GM23338 (cell line): ENCODE results near the gene CTNNA3. TPM values are rescaled to one million over a fixed set of nuclear protein-coding genes. Genes with fewer than 3 reads are reported as not detected.

ENCODE experiments used
- ATAC-seq: fragments of 200-7000 bp; cut with Tn5 transposase; 3 replicates; pipeline ENCODE4 v1.9.1; 2020
- DNase-seq: peaks from one replicate; pipeline ENCODE4 v3.0.0-alpha.2; 2015; ENCODE audit warnings: low spot score
- H2AFZ ChIP-seq: fragments of 200-600 bp; sonication (generic); 2 replicates; pipeline ENCODE4 v1.8.0; 2016; ENCODE audit warnings: antibody characterized with exemption, mild to moderate bottlenecking, moderate library complexity
- H3F3A ChIP-seq: fragments of 200-600 bp; sonication (generic); replicated peaks from 2 replicates; pipeline ENCODE4 v1.8.0; 2017; ENCODE audit warnings: antibody characterized with exemption, mixed run types, low read depth
- H3K27ac ChIP-seq: fragments of 200-600 bp; sonication (generic); 2 replicates; pipeline ENCODE4 v1.6.1; 2016; ENCODE audit warnings: low read depth
- H3K27me3 ChIP-seq: fragments of 200-600 bp; sonication (generic); 2 replicates; pipeline ENCODE4 v1.8.0; 2016; ENCODE audit warnings: mild to moderate bottlenecking, mixed run types, moderate library complexity; ENCODE audit not compliant: insufficient read depth
- H3K36me3 ChIP-seq: fragments of 200-600 bp; sonication (generic); 2 replicates; pipeline ENCODE4 v1.8.0; 2016; ENCODE audit warnings: mild to moderate bottlenecking; ENCODE audit not compliant: insufficient read depth
- H3K4me1 ChIP-seq: fragments of 200-600 bp; sonication (generic); 2 replicates; pipeline ENCODE4 v1.8.0; 2016; ENCODE audit warnings: mild to moderate bottlenecking, moderate library complexity; ENCODE audit not compliant: insufficient read depth
- H3K4me2 ChIP-seq: fragments of 200-600 bp; sonication (generic); 2 replicates; pipeline ENCODE4 v1.7.1; 2017; ENCODE audit warnings: mixed run types
- H3K4me3 ChIP-seq: fragments of 200-600 bp; sonication (generic); 2 replicates; pipeline ENCODE4 v1.6.1; 2016; ENCODE audit warnings: mixed run types
- H3K79me2 ChIP-seq: fragments of 200-600 bp; sonication (generic); replicated peaks from 2 replicates; pipeline ENCODE4 v1.8.0; 2017; ENCODE audit warnings: mild to moderate bottlenecking; ENCODE audit not compliant: insufficient read depth
- H3K9me2 ChIP-seq: fragments of 200-600 bp; sonication (generic); 2 replicates; pipeline ENCODE4 v1.8.0; 2017; ENCODE audit not compliant: insufficient read depth
- H4K20me1 ChIP-seq: fragments of 200-600 bp; sonication (generic); replicated peaks from 2 replicates; pipeline ENCODE4 v1.8.0; 2017; ENCODE audit warnings: mild to moderate bottlenecking; ENCODE audit not compliant: insufficient read depth
- H3K27ac Mint-ChIP-seq: 2 replicates; pipeline ENCODE4 v1.8.0; 2020; ENCODE audit warnings: inconsistent platforms, mild to moderate bottlenecking, moderate library complexity, mixed read lengths
- H3K27me3 Mint-ChIP-seq: 3 replicates; pipeline ENCODE4 v1.8.0; 2022; ENCODE audit warnings: low read depth, mild to moderate bottlenecking, moderate library complexity, mixed read lengths, inconsistent platforms; ENCODE audit not compliant: insufficient read depth, poor library complexity
- H3K36me3 Mint-ChIP-seq: 3 replicates; pipeline ENCODE4 v1.8.0; 2021; ENCODE audit warnings: low read depth, mild to moderate bottlenecking, inconsistent platforms, moderate library complexity, mixed read lengths
- H3K4me1 Mint-ChIP-seq: 3 replicates; pipeline ENCODE4 v1.8.0; 2020; ENCODE audit warnings: mild to moderate bottlenecking, inconsistent platforms, mixed read lengths
- H3K4me3 Mint-ChIP-seq: 3 replicates; pipeline ENCODE4 v1.8.0; 2021; ENCODE audit warnings: moderate library complexity, mild to moderate bottlenecking, inconsistent platforms, mixed read lengths
- H3K9me3 Mint-ChIP-seq: 3 replicates; pipeline ENCODE4 v1.8.0; 2020; ENCODE audit warnings: moderate library complexity, mild to moderate bottlenecking, inconsistent platforms, mixed read lengths
- EZH2 ChIP-seq: fragments of 200-600 bp; sonication (generic); IDR thresholded peaks from one replicate; pipeline ENCODE4 v1.8.0; 2017; ENCODE audit warnings: antibody characterized with exemption, mild to moderate bottlenecking, low read depth; ENCODE audit not compliant: unreplicated experiment
- STAT1 ChIP-seq: IDR thresholded peaks from one replicate; pipeline ENCODE4 v1.6.1; 2016; ENCODE audit warnings: antibody characterized with exemption; ENCODE audit not compliant: unreplicated experiment
- ZNF462 ChIP-seq: fragments of 250-450 bp; sonication (Bioruptor Pico); IDR thresholded peaks from 2 replicates; pipeline ENCODE4 v1.5.0; 2020; ENCODE audit warnings: mild to moderate bottlenecking, moderate library complexity
- polyA plus RNA-seq: library from polyadenylated mRNA; unstranded; fragments of >200 nt; fragmentation: Nextera tagmentation; extraction: Ambion mirVana; gene quantifications from 2 replicates; pipeline ENCODE4 v1.2.1, GENCODE V29; 2016
- total RNA-seq: library from RNA; depleted of rRNA; stranded (reverse); fragments of >200 nt; shearing (Covaris generic); gene quantifications from 2 replicates; pipeline ENCODE4 v1.2.3, GENCODE V29; 2014
- TF ChIP-seq, protein P1 (sequence below), 2 experiments: fragments of 200-600 bp in 1 of 2; sonication (generic) in 1 of 2; conservative IDR thresholded peaks; 2 replicates each; pipeline versions ENCODE4 v1.5.1 to v1.6.1; 2016 to 2017; ENCODE audit warnings: antibody characterized with exemption in 2 of 2, low read depth in 2 of 2, mild to moderate bottlenecking in 2 of 2, moderate library complexity in 1 of 2

CTNNA3 gene
- total and polyA plus RNA-seq, 2 experiments from 2014 or later: 0.71 to 3.3 TPM

- Mint-ChIP-seq H3K36me3 (no peaks in the 10 kb centered on the region), H3K27me3 (no peaks in the 10 kb centered on the region), H3K4me1 (peaks cover 8% of the 10 kb centered on the region; the same call in 2 of the 3 replicates), H3K4me3 (no peak overlapping the region), H3K27ac (no peak overlapping the region), H3K9me3 (no peaks in the 10 kb centered on the region)
- H3K36me3 ChIP-seq: no peaks in the 10 kb centered on the region
- no peaks in the 10 kb centered on the region for H4K20me1 ChIP-seq
- no peak overlapping the region for H3K27ac ChIP-seq
- H2AFZ ChIP-seq: no peak overlapping the region
- no peaks in the 10 kb centered on the region for H3K27me3 ChIP-seq
- ATAC-seq: no peak
- no peaks in the 10 kb centered on the region; the same call in 1 of the 2 replicates for H3K4me1 ChIP-seq
- TF ChIP-seq STAT1: no peak
- TF ChIP-seq ZNF462 (CRISPR knock-in tag): no peak
- TF ChIP-seq, protein P1, sequence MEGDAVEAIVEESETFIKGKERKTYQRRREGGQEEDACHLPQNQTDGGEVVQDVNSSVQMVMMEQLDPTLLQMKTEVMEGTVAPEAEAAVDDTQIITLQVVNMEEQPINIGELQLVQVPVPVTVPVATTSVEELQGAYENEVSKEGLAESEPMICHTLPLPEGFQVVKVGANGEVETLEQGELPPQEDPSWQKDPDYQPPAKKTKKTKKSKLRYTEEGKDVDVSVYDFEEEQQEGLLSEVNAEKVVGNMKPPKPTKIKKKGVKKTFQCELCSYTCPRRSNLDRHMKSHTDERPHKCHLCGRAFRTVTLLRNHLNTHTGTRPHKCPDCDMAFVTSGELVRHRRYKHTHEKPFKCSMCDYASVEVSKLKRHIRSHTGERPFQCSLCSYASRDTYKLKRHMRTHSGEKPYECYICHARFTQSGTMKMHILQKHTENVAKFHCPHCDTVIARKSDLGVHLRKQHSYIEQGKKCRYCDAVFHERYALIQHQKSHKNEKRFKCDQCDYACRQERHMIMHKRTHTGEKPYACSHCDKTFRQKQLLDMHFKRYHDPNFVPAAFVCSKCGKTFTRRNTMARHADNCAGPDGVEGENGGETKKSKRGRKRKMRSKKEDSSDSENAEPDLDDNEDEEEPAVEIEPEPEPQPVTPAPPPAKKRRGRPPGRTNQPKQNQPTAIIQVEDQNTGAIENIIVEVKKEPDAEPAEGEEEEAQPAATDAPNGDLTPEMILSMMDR (conservative IDR thresholded peaks at IDR 0.05; ENCODE audit: low read depth in 2 of 2): no peak
- no peak for TF ChIP-seq EZH2
- 0 out of 2 replicates have a peak, but pooled peaks cover 2% of the 10 kb centered on the region for H3K9me2 ChIP-seq
- no peak for DNase-seq
- no peak overlapping the region for H3K4me3 ChIP-seq
- H3K79me2 ChIP-seq: no peaks in the 10 kb centered on the region
- H3F3A ChIP-seq: no peaks in the 10 kb centered on the region
- H3K4me2 ChIP-seq: no peak overlapping the region
These were observed 554.7 kb downstream of the CTNNA3 start for GRCh38 chr10:67141300-67141699.
